NCI-H460 (cell line): ENCODE measurements around the gene LAMTOR3. TPM values are rescaled to one million over a fixed set of nuclear protein-coding genes. Genes with fewer than 3 reads are reported as not detected.
A peak's percentile ranks its signal among the peaks of the same experiment; 100 is the strongest.

ENCODE experiments used
- DNase-seq: peaks from one replicate; pipeline ENCODE4 v3.0.0-alpha.2; 2016; ENCODE audit warnings: low read depth; ENCODE audit errors: extremely low read depth
- polyA plus RNA-seq: library from polyadenylated mRNA; depleted of rRNA; stranded (reverse); fragments of >200 nt; gene quantifications from 2 replicates; pipeline ENCODE4 v1.2.3, GENCODE V29; 2014; cell fraction: nucleus; rRNA removed
- total RNA-seq: library from RNA; depleted of rRNA; stranded (reverse); fragments of >200 nt; shearing (Covaris generic); gene quantifications from 2 replicates; pipeline ENCODE4 v1.2.3, GENCODE V29; 2014; rRNA removed

LAMTOR3 gene, protein sequence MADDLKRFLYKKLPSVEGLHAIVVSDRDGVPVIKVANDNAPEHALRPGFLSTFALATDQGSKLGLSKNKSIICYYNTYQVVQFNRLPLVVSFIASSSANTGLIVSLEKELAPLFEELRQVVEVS
- total RNA-seq: 42.3 and 44.7 TPM in 2 replicates
- 14.7 and 19.4 TPM in 2 replicates for polyA plus RNA-seq

DNA sequence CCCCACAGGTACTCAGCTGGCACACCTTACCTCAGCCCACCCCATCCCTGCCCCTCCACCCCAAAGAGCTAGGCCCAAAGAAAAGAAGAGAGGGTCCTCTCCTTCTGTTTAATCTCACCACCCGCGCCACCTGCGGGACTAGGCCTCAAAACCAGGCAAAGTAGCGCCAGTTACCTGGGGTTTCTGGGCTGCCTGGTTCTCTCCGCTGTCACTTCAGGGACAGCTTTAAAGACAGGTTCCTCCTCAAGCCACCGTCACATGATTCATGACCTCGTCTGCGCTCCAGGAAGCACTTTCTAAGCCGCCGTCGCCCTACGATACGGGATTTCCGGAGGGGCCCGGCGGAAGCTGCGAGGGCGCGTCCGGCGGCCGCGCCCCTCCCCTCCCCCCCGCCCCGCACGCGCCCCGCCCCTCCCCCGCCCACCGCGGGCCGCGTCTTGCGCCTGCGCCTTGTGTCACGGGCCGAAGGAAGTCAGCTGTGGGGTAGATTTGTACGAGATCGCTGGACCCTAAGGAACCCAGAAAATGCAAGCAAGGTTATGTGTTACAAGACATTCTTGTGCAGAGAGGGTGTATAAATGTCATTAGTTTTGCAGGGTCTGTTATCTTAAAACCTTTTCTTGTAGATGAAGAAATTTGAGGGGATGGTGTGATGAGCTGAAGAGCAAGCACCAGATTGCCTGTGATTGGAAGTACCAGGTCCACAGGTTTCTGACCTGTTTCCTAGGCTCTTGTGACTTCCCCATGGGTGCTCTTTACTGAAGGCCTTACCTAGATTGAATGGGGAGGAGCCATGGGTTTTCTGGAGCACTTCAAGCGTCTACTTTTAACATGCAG, at the start of gene LAMTOR3:
Gene LAMTOR3, minus strand, starts transcription at position 267 of the 837 bp plus-strand sequence. CDS start 464 bp downstream, outside the sequence.
- DNase-seq: peak; percentile 82

DNA sequence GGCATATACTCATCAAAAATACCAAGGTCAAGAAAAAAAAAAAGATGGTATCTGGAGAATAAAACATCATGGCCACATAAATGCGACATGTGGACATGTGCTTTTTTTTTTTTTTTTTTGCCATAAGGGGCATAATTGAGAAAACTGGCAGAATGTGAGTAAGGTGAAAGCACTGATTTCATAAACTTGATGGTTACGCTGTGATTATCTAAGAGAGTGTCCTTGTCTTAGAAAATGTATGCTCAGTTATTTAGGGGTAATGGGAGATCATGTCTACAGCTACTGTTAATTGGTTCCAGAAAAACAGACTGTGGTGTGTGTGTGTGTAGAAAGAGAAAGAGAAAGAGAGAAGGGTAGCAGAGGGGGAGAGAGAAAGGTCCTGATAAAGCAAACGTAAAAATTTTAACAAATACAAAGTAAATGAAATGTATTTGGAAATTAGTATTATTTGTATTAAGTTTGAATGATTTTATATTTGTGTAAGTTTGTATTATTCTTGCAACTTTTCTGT, 44.1 kb upstream of the LAMTOR3 start:
- no peak for DNase-seq

DNA sequence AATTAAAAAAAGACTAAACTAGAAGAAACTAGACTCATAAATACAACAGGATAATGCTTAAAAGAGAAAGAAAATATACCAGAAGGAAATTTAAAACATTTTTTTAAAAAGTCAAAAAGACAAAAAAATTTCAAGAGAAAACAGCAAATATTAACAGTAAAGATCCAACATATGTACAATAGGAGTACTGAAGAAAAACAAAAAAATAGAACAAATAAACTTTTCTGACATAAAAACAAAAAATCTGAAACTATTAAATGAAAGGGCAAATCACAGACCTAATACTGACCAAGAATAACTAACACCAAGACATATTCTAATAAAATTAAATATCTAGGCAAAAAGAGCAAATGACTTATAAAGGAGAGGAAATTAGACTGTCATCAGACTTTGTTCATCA, 40.7 kb upstream of the LAMTOR3 start:
- DNase-seq: no peak

DNA sequence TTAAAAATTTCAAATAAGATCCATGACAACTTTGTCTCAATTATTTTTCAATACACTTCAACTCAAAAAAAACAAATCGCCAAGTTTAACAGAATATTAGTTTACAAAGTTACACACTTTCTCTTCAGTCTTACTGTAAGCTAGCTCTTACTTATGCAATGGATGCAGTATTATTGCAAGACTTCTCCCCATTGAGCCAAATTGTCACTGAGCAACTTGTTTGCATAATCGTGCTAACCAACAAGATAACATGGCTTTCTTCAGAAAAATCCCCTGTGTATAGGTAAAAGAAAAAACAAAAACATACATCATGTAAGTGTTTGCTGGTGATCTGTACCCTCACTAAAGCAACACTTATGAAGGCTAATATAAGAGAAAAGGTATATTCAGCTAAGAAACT, 33.3 kb upstream of the LAMTOR3 start:
- DNase-seq: no peak

DNA sequence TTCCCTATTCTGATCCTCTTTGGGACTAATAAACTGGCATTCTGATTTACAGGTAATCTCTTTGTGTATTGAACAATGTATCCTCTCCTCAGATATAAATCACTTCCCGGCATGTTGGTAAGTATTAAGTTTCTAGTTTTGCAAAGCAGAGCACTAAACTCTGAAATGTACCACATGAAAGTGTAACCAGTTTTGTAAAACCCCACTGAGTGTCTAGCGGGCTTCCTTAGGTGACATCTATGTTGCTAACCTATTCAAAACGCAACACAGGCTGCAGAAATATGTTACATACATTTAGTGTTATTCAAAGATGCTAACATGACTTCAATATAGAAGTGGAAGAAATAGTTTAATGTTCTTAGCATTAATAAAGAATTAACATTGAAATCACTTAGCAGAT, 26.9 kb upstream of the LAMTOR3 start:
- no peak for DNase-seq

DNA sequence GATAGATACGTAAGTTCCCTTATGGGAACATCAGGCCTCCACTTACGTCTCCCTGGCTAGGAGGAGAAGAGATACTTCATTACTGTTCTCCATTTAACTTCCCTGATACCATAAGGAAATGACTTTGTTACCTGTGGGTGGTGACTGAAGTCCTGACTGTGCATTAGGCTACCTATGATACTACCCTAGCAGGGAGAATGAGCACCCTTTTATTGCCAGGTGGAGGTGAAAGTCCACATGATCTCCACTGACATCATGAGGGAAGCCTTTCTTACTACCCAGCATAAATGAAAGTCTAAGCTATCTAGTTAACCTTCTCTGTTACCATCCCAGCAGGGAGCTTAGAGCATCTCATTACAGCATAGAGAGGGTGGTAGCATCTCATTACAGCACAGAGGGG, 24.4 kb upstream of the LAMTOR3 start:
- DNase-seq: no peak

DNA sequence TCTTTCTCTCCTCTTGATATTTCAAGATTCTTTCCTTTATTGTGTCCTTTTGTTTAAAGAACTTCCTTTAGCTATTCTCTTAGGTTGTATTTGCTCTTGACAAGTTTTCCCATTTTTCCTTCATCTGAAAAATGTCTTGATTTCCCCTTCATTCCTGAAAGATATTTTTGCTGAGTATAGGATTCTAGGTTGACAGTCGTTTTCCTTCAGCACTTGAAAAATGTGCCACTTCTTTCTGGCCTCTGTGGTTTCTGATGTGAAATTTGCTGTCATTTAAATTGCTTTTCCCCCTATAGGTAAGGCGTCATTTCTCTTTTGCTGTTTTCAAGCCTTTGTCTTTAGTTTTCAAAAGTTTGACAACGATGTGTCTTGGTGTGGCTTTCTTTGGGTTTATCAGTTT, 23.3 kb upstream of the LAMTOR3 start:
- DNase-seq: no peak

DNA sequence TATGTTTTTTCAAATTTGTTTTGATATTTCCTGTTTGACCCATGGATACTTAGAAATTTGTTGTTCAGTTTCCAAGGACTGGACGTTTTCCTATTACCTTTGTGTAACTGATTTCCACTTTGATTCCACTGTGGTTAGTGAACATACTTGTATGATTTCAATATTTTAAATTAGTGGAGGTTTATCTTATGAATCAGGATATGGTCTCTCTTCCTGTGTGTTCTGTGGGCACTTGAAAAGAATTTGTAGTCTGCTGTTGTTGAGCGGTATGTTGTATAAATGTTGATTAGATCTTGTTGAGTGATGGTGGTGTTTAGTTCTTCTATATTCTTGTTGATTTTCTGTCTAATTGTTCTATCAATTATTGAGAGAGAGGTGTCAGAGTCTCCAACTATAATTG, 21.2 kb upstream of the LAMTOR3 start:
- no peak for DNase-seq

DNA sequence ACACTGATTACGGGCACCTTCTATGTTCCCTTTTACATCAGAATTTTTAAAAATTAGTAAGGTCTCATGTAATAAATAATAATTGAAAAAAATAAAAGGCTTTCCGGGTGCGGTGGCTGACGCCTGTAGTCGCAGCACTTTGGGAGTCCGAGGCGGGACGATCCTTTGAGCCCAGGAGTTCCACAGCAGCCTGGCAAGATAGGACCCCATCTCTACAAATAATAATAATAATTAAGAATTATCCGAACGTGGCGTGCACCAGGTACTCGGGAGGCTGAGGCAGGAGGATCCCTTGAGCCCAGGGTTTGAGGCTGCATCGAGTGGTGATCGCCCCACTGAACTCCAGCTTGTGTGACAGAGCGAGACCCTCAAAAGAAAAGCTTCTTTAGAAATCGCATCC, 771 bp upstream of the LAMTOR3 start:
- no peak for DNase-seq

DNA sequence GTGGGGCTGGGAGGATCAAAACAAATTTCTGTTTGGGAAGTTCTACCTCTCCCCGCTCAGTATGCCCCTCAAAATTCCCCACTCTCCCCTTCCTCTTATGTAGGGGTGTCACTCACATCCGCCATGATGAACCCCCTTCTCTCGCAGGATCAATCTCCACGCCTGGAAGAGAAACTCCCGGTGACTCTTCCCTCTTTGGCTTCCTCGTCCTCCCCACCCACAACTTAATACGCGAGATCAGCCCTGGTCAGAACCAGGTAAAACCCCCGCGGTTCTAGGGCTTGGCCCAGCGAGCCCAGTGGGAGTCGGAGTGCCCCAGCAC, 427 bp downstream of the LAMTOR3 start:
- no peak for DNase-seq

DNA sequence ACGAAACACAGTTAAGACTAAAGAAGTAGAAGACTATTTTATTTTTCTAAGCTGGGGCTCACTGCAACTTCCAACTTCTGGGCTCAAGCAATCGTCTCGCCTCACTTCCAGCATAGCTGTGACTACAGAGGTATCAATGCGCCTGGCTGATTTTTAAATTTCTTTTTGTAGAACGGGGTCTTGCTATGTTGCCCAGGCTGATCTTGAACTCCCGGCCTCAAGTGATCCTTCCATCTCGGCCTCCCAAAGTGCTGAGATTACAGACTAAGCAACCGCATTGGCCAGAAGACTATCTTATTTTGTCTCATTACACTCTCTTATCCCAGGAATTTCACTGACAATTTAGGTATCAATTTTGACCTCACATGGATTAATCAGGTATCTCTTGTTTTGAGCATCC, 1.2 kb downstream of the LAMTOR3 start:
- DNase-seq: no peak

DNA sequence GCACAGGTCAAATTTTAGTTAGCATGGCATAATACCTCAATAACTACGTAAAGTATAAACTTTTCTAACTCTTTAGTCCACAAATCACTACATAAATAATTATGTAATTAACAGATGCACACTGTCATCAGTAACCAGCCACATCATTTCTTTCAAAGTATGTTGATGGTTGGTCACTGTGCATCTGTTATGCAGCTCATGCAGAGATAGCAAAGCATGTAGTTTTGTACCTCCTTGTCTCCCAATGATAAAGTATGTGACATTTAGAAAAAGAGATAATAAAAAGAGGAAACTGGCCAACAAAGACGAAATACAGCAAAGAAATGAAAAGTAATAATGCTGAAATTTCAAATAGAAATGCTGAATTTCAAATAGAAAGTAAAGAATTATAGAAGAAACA, 2.9 kb downstream of the LAMTOR3 start:
- no peak for DNase-seq

DNA sequence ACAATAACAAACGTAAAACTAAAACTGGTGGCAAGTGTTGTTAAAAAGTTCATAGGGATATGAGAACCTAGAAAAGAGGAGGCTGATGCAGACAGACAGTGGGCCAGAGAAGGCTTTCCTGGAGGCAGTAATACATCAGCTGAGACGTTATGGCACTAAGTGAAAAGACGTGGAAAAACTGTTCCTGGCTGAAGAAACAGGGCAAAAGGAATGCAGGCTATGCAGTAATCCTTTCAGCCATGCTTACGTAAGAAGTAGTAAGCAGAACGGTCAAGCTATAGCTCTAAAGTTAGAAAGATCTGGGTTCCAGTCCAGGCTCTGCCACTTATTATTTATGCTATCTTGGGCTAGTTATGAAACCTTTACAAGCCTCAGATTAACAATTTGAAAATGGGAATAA, 6.4 kb downstream of the LAMTOR3 start:
- DNase-seq: no peak

DNA sequence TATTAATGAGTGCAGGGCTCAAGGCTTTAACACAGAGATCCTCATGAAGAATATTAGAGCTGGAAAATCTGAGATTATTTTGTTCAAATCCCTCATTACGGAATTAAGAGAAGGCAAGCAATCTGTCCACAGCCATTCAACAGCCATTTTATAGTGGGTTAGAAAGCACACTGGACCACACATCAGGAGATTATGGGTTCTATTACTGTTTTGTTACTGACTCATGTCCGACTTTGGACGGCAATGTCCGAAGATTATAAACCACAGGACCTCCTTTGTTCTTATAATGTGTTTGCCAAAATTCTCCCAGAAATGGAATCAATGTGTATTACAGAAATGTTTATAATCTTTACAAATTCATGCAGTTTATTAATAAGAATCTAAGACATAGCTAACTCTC, 8.1 kb downstream of the LAMTOR3 start:
- DNase-seq: no peak

DNA sequence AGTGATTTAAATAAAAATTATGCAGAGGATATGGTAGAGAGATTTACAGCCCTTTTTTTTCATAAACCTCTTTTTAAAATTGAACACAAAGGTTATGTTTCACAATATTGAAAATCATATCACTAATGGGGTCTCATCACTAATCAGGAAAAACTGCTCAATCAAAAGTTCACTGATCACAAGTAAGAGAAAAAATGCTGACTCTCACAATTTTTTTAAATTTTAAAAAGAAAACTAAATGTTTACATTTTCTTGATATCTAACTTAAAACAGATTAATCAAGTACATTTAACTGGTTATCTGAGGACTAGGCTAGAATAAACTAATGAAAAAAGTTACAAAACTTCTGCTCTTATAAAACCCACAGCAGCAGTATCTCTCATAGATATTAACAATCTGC, 8.5 kb downstream of the LAMTOR3 start:
- no peak for DNase-seq

DNA sequence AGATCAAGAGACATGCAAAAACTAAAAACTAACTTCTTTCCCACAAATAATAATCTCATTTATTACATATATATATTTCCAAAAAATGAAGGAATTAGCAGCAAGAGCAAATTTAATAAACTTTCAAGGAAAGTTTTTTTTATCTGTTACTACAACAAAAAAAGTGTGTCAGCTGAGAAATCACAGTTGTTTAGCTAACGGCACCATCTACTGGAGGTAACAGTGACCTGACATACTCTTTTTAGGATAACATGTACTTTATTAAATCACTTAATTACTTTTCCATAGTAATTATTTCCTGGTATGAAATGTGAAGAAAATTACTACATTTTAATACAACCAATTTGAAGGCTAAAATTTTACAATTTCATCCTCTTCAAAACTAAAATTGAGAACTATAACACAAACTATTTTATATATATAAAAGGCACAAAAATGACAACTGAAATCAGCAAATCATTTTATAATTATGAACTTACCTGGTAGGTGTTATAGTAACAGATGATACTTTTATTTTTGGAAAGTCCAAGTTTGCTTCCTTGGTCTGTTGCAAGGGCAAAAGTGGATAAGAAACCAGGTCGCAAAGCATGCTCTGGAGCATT, 9.1 kb downstream of the LAMTOR3 start:
- DNase-seq: peak; percentile 19

DNA sequence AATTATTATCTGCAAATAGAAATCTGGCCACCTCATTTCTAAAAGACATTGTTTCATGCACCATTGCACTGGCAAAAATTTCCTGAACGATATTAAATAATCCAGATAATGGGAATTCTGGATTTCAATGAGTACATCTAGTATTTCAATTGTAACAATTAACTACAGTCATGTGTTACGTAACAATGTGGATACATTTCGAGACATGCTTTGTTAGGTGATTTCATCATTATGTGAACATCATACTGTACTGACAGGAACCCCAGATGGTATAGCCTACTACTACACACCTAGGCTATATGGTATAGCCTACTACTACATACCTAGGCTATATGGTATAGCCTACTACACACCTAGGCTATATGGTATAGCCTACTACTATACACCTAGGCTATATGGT, 14.8 kb downstream of the LAMTOR3 start:
- no peak for DNase-seq

DNA sequence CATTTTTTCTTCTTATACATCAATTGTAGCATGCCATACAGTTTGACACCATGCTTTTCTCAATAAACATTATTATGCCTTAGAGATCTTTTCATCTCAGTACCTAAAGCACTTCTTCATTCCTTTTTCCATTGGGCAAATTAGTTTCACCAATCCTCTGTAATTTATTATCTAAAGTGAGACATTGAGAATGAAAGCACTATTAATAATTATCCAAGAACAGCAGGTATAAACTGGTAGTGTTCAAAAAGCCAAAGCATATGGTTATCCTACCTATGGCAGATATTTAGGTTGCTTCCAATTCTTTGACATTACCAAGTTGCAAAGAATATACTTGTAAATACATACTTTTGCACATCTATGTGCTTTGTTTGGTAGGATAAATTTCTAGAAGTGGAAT, 15.6 kb downstream of the LAMTOR3 start:
- no peak for DNase-seq

DNA sequence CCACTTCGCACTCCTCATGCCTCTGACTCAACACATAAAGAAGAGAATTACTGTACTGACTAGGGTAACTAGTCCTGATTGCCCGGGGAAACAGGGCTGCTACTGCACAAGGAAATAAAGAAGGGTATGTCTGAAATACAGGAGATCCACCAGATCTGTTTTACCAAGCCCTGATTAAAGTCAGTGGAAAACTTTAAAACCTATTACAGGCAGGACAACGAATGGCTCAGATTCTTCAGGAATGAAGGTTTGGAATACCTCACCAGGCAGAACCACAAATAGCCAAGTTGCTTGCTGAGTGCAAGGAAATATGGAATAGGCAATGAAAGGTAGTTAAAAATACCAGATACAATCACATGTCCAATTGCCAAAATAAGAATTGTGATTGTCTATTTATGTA, 17.3 kb downstream of the LAMTOR3 start:
- no peak for DNase-seq

DNA sequence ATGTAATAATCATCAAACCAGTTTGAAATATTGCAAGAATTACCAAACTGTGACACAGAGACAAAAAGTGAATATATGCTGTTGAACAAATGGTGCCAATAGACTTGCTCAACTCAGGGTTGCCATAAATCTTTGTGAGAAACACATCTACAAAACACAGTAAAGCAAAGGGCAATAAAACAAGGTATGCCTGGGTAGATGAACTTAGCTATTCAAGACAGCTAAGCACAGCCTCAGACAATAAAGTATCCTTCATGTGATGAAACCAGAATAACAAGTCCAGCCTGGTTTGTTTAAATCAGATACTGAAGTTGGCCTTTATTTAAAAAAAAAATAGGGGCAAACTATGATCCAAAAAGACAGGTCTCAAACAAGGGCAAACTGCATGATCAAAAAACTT, 19.2 kb downstream of the LAMTOR3 start:
- DNase-seq: no peak

DNA sequence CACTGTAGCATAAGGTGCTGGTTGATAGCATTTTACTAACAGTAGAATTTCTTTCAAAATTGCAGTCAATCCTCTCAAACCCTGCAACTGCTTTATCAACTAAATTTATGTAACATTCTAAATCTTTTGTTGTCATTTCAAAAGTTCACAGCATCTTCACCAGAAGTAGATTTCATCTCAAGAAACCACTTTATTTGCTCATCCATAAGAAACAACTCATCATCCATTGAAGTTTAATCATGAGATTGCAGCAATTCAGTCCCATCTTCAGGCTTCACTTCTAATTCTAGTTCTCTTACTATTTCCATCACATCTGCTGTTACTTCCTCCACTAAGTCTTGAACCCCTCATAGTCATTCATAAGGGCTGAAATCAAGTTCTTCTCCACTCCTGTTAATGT, 21.7 kb downstream of the LAMTOR3 start:
- DNase-seq: no peak

DNA sequence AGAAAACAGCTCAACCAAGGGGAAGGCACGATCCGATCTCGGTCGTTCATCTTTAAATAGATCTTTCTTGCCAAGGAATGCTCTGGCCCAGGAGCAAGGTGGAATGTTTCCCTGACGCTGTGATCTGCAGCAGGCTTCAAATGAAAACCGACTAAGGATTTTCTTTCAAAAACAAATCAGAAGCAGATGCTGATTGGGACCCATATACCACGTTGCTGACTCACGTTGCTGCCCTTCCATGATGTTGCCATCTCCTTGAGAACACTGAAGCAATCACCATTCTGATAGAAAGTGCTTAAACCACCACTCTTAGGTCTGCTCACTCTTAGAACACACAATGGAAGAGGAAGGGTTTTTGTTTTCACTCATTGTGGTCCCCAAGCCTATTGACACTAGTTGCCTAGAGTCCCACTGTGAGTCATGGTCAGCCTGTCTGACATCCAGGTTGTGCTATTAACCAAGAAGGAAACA, 26.1 kb downstream of the LAMTOR3 start:
- no peak for DNase-seq
